GM12874 (cell line): ENCODE data around the gene PSD.

Experiments
- TF ChIP-seq, protein P1 (sequence below): IDR thresholded peaks from 2 replicates; pipeline ENCODE4 v1.5.1; 2011; ENCODE audit warnings: low read depth, mild to moderate bottlenecking, control low read depth, low read length, moderate library complexity; ENCODE audit not compliant: insufficient read depth

PSD gene

DNA sequence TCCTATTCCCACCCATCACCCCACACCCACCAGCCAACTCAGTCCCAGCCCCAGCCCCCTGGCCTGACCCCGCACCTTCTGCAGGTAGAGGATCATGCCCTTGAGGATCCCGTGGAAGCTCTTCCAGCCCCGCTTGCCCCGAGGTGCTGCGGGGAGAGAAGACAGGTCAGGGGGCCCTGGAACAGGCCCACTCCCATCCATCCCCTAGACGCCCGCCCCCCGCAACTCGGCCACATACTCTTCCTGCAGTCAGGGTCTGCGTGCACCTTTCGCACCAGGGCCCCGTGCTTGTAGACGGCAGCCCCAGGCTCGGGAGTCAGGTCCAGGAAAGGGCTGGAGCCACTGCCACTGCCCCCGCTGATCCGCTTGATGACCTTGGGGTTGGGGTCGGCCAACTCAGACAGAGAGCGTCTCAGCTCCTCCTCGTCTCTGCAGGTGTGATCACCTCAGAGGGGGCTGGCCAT, 13.4 kb downstream of the PSD start:
- TF ChIP-seq, protein P1, sequence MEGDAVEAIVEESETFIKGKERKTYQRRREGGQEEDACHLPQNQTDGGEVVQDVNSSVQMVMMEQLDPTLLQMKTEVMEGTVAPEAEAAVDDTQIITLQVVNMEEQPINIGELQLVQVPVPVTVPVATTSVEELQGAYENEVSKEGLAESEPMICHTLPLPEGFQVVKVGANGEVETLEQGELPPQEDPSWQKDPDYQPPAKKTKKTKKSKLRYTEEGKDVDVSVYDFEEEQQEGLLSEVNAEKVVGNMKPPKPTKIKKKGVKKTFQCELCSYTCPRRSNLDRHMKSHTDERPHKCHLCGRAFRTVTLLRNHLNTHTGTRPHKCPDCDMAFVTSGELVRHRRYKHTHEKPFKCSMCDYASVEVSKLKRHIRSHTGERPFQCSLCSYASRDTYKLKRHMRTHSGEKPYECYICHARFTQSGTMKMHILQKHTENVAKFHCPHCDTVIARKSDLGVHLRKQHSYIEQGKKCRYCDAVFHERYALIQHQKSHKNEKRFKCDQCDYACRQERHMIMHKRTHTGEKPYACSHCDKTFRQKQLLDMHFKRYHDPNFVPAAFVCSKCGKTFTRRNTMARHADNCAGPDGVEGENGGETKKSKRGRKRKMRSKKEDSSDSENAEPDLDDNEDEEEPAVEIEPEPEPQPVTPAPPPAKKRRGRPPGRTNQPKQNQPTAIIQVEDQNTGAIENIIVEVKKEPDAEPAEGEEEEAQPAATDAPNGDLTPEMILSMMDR, result no peak

DNA sequence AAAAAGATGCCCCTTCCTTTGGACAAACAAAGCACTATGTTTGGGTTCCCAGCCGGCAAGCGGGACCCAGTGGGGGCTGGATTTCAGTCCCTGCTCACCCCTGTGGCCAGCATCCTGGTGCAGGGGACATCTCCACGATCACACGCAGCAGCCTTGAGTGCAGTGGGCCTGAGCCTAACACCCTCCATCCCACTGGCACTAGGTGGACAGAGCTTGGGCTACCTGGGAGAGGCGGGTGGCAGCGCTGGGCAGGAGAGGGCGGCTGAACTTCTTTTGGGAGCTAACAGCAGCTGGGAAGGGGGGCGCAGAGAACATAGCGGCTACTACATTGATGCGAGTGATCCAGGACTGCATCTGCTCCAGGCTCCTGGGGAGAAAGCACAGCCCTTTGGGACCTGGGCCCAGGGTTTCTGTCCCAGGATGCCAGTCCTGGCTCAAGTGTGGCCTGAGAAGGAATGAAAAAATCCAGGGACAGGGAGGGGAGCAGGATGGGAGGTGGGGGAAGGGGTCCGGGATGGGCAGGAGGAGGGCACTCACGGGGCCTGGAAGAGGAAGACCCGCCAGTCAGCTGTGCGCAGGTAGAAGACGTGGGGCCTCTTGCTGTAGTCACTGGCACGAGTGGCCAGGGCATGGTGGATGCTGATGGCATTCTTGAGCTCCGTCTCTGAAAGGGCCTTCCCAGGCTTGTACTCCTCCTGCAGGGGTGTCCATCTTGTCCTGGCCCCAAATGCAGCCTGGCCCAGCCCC, 14.1 kb downstream of the PSD start:
- TF ChIP-seq, protein P1, result no peak

DNA sequence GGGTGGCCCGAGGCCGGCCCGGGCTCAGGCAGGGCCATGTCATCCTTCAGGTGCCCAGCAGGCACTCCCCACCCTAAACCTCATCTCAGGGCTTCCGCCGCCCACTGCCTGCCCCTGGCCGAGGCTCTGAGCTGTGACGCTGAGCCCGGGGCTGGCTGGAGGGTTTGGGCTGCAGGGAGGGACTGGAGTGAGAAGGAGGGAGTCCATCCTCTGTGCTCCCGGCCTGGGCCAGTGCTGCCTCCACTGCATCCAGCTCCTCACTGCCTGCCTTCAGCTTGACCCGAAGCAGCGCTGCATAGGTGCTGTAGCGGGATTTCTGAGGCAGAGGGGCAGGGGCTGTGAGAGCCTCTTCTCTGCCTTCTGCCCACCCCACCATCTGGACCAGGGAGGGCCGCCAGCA, 15.5 kb downstream of the PSD start:
- TF ChIP-seq, protein P1, result no peak

DNA sequence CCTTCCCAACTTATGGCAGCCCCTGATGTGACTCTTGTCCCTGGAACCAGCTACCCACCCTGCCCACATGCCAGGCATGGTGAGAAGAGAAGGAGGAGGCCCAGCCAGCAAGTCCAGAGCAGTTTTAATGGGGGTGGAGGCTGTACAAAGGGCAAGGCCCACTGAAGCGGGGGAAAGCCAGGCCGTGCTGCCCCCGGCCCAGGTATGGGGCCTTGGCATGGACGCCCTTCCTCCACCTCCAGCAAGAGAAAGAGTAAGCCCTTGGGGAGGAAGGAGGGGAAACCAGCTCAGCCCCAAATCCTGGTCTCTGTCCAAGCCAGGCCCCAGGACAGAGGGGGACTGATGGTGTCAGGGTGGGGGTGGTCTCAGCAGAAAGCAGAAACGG, 16.1 kb downstream of the PSD start:
- TF ChIP-seq, protein P1, result no peak

- TF ChIP-seq, protein P1, result no peak
These were observed 16.7 kb downstream of the PSD start for GRCh38 chr10:102401735-102402511.

- TF ChIP-seq, protein P1, result no peak
These were observed 17.3 kb downstream of the PSD start for GRCh38 chr10:102401342-102401654.

DNA sequence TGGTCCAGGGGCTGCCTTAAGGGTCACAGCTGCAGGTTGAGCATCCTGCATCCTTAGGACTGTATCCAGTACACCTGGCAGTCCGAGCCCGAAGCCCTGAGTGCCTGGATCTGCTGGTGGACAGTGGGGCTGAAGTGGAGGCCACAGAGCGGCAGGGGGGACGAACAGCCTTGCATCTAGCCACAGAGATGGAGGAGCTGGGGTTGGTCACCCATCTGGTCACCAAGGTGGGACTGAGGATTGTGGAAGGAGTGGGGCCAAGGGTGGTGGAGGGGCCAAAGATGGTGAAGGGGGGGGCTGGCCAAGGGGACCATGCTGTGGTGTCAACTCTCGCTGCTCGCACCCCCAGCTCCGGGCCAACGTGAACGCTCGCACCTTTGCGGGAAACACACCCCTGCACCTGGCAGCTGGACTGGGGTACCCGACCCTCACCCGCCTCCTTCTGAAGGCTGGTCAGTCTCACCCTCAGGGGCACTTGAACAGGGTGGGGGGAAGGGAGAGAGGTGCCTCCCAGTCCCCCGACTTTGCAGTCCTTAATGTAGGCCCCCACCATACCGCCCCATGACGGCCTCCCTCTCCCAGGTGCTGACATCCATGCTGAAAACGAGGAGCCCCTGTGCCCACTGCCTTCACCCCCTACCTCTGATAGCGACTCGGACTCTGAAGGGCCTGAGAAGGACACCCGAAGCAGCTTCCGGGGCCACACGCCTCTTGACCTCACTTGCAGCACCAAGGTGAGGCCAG, 17.8 kb downstream of the PSD start:
- TF ChIP-seq, protein P1, result no peak
